ENCODE results near the gene CDYL2. TPM values are rescaled to one million over a fixed set of nuclear protein-coding genes. Genes with fewer than 3 reads are reported as not detected.

CDYL2 gene
- polyA plus RNA-seq, 4 donors = 1.9 to 3.0 (median 2.8) TPM

DNA sequence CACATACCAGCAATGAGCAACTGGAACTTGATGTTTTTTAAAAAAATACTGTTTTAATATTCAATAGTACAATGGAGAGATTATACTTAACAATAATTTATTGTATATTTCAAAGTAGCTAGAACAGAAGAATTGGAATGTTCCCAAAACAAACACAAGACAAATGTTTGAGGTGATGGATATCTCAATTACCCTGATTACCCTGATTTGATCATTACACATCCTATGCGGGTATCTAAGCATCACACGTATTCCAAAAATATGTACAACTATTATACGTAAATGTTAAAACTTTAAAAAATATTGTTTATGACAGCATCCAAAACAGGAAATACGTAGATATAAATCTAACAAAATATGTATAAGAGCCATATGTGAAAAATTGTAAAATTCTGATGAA, 166.8 kb downstream of the CDYL2 start:
- no peaks in the 10 kb centered on the region for H3K4me1 ChIP-seq (ENCODE audit: control insufficient read depth in 3 of 3, insufficient read depth in 2 of 3, low read depth in 1 of 3, low read length in 2 of 3)
- H3K36me3 ChIP-seq (ENCODE audit: control insufficient read depth in 3 of 3, insufficient read depth in 2 of 3, low read depth in 1 of 3, low read length in 3 of 3) = peaks cover 0 to 6% (median 0%) of the 10 kb centered on the region in 3 donors
- H3K9me3 ChIP-seq (ENCODE audit: control insufficient read depth in 2 of 2, insufficient read depth in 1 of 2, low read depth in 1 of 2, low read length in 1 of 2) = no peaks in the 10 kb centered on the region
- H3K4me3 ChIP-seq (ENCODE audit: low read depth in 1 of 3, low read length in 3 of 3) = no peak overlapping the region
- no peak for FAIRE-seq
- no peak overlapping the region for H3K27ac ChIP-seq (ENCODE audit: low read depth in 1 of 3, low read length in 2 of 3)
- WGBS, 3 donors = 82 to 91% (median 84%) methylated on average over 4 of the region's 4 CpGs
- DNase-seq = no peak
- no peaks in the 10 kb centered on the region for H3K27me3 ChIP-seq (ENCODE audit: control insufficient read depth in 3 of 3, insufficient read depth in 3 of 3, low read length in 3 of 3)

DNA sequence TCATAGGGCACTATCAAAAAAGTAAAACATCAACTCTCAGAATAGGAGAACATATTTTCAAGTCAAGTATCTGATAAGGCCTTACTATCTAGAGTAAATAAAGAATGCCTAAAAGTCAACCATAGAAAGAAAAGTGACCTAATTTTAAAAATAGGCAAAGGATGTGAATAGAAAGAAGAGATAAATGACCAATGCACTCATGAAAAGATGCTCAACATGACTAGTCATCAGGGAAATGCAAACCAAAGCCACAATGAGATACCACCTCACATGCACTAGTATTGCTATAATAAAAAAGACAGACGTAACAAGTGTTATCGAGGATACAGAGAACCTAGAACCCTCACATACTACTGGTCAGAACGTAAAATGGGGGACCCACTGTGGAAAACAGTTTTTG, 172.8 kb downstream of the CDYL2 start:
- FAIRE-seq (no peak), DNase-seq (no peak)
- Histone ChIP-seq H3K9me3 (ENCODE audit: control insufficient read depth in 2 of 2, insufficient read depth in 1 of 2, low read depth in 1 of 2, low read length in 1 of 2) (peaks cover 0 to 7% of the 10 kb centered on the region in 2 donors), H3K27ac (ENCODE audit: low read depth in 1 of 3, low read length in 2 of 3) (no peak overlapping the region), H3K4me1 (ENCODE audit: control insufficient read depth in 3 of 3, insufficient read depth in 2 of 3, low read depth in 1 of 3, low read length in 2 of 3) (no peaks in the 10 kb centered on the region), H3K36me3 (ENCODE audit: control insufficient read depth in 3 of 3, insufficient read depth in 2 of 3, low read depth in 1 of 3, low read length in 3 of 3) (peaks cover 0 to 17% (median 3%) of the 10 kb centered on the region in 3 donors), H3K27me3 (ENCODE audit: control insufficient read depth in 3 of 3, insufficient read depth in 3 of 3, low read length in 3 of 3) (no peaks in the 10 kb centered on the region), H3K4me3 (ENCODE audit: low read depth in 1 of 3, low read length in 3 of 3) (no peak overlapping the region)
- WGBS, 3 donors = 75 to 94% (median 91%) methylated on average over 3 of the region's 3 CpGs

DNA sequence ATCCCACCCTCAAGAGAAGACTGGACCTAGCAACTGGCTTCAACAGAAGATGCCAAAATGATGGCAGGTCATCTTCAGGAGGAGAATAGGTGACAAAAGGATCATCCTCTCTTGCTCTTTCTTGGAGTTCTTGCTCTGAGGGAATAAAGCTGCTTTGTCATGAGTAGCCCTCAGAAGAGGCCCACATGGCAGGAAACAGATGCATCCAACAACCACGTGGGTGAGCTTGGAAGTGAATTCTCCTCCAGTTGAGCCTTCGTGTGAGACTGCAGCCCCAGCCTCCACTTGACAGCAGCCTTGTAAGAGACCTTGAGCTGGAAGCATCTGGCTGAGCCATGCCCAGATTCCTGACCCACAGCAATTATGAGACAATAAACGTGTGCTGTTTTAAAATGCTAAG, 176.1 kb downstream of the CDYL2 start:
- no peak for FAIRE-seq
- no peak for DNase-seq
- Histone ChIP-seq H3K36me3 (ENCODE audit: control insufficient read depth in 3 of 3, insufficient read depth in 2 of 3, low read depth in 1 of 3, low read length in 3 of 3) (peaks cover 0 to 20% (median 3%) of the 10 kb centered on the region in 3 donors), H3K4me1 (ENCODE audit: control insufficient read depth in 3 of 3, insufficient read depth in 2 of 3, low read depth in 1 of 3, low read length in 2 of 3) (no peaks in the 10 kb centered on the region), H3K9me3 (ENCODE audit: control insufficient read depth in 2 of 2, insufficient read depth in 1 of 2, low read depth in 1 of 2, low read length in 1 of 2) (peaks cover 0 to 18% of the 10 kb centered on the region in 2 donors), H3K4me3 (ENCODE audit: low read depth in 1 of 3, low read length in 3 of 3) (no peak overlapping the region), H3K27me3 (ENCODE audit: control insufficient read depth in 3 of 3, insufficient read depth in 3 of 3, low read length in 3 of 3) (no peaks in the 10 kb centered on the region), H3K27ac (ENCODE audit: low read depth in 1 of 3, low read length in 2 of 3) (no peak overlapping the region)
- 74 to 89% (median 84%) methylated on average over 3 of the region's 3 CpGs for WGBS, 3 donors

DNA sequence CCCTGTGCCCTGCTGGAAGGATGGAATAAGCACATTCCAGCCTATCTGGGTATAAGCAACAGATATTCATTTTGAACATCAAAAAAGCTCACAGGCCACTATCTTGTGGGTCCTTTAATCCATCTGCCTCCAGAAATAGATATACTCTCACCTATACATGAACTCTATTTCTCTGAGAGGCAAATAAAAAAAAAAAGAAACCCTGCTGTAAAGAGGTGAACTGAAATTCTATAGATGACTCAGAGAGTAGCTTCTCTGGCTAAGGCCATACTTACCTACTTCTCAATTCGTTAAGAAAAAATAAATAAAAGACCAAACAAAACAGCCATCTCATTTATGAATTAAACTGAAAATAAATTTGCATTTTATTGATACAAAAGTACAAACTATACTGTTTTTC, 177.3 kb downstream of the CDYL2 start:
- FAIRE-seq = no peak
- WGBS, 3 donors = 57 to 74% (median 65%) methylated on average over 1 of the region's 1 CpG
- no peaks in the 10 kb centered on the region for H3K4me1 ChIP-seq (ENCODE audit: control insufficient read depth in 3 of 3, insufficient read depth in 2 of 3, low read depth in 1 of 3, low read length in 2 of 3)
- peaks cover 0 to 13% (median 3%) of the 10 kb centered on the region in 3 donors for H3K36me3 ChIP-seq (ENCODE audit: control insufficient read depth in 3 of 3, insufficient read depth in 2 of 3, low read depth in 1 of 3, low read length in 3 of 3)
- H3K4me3 ChIP-seq (ENCODE audit: low read depth in 1 of 3, low read length in 3 of 3) = no peak overlapping the region
- no peak overlapping the region for H3K27ac ChIP-seq (ENCODE audit: low read depth in 1 of 3, low read length in 2 of 3)
- H3K9me3 ChIP-seq (ENCODE audit: control insufficient read depth in 2 of 2, insufficient read depth in 1 of 2, low read depth in 1 of 2, low read length in 1 of 2) = peaks cover 0 to 18% of the 10 kb centered on the region in 2 donors
- no peaks in the 10 kb centered on the region for H3K27me3 ChIP-seq (ENCODE audit: control insufficient read depth in 3 of 3, insufficient read depth in 3 of 3, low read length in 3 of 3)
- no peak for DNase-seq

DNA sequence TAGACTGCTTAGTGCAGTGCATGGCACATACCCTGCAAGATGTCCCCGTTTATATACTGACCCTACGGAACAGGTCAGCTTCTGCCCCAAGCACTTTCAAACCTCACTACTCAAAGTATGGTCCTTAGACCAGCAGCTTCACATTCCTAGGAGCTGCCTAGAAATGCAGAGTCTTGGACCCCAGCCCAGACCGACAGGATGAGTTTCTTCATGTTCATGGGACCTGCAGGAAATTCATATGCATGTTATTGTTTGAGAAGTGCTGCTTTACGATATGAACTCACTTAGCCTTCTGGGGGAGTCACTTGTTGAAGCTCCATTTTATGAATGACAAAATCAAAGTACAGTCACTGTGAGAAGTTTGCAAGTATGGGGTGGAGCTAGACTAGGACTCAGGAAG, 181.0 kb downstream of the CDYL2 start:
- peaks cover 0 to 22% (median 4%) of the 10 kb centered on the region in 3 donors for H3K36me3 ChIP-seq (ENCODE audit: control insufficient read depth in 3 of 3, insufficient read depth in 2 of 3, low read depth in 1 of 3, low read length in 3 of 3)
- WGBS, 3 donors = 74 to 90% (median 89%) methylated on average over 4 of the region's 4 CpGs
- H3K4me1 ChIP-seq (ENCODE audit: control insufficient read depth in 3 of 3, insufficient read depth in 2 of 3, low read depth in 1 of 3, low read length in 2 of 3) = no peaks in the 10 kb centered on the region
- no peaks in the 10 kb centered on the region for H3K27me3 ChIP-seq (ENCODE audit: control insufficient read depth in 3 of 3, insufficient read depth in 3 of 3, low read length in 3 of 3)
- no peak overlapping the region for H3K4me3 ChIP-seq (ENCODE audit: low read depth in 1 of 3, low read length in 3 of 3)
- no peak for FAIRE-seq
- H3K27ac ChIP-seq (ENCODE audit: low read depth in 1 of 3, low read length in 2 of 3) = no peak overlapping the region
- no peak for DNase-seq
- H3K9me3 ChIP-seq (ENCODE audit: control insufficient read depth in 2 of 2, insufficient read depth in 1 of 2, low read depth in 1 of 2, low read length in 1 of 2) = peaks cover 0 to 18% of the 10 kb centered on the region in 2 donors

DNA sequence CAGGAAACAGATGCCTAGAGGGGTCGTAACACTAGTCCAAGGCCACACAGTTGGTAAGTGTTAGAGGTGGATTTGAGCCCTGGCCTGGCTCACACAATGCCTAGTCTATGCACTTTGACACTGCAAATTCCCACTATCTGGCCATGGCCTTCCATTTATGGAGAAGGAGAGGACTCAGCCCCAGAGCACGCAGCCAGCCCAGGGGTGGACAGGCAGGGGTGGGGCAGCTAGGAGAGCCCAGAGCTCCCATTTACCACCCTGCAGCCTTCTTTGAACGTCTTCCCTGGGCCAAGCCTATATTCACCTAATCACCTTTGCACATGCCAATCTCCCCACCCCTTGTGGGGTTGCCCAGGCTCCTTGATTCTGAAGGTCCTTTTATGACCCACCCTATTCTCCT, 182.4 kb downstream of the CDYL2 start:
- whole genome bisulfite sequencing, 3 donors = 72 to 88% (median 78%) methylated on average over 3 of the region's 3 CpGs
- FAIRE-seq (no peak), DNase-seq (no peak)
- peaks cover 0 to 11% of the 10 kb centered on the region in 2 donors for H3K9me3 ChIP-seq (ENCODE audit: control insufficient read depth in 2 of 2, insufficient read depth in 1 of 2, low read depth in 1 of 2, low read length in 1 of 2)
- H3K27ac ChIP-seq (ENCODE audit: low read depth in 1 of 3, low read length in 2 of 3) = no peak overlapping the region
- no peaks in the 10 kb centered on the region for H3K27me3 ChIP-seq (ENCODE audit: control insufficient read depth in 3 of 3, insufficient read depth in 3 of 3, low read length in 3 of 3)
- peaks cover 0 to 29% (median 4%) of the 10 kb centered on the region in 3 donors for H3K36me3 ChIP-seq (ENCODE audit: control insufficient read depth in 3 of 3, insufficient read depth in 2 of 3, low read depth in 1 of 3, low read length in 3 of 3)
- H3K4me1 ChIP-seq (ENCODE audit: control insufficient read depth in 3 of 3, insufficient read depth in 2 of 3, low read depth in 1 of 3, low read length in 2 of 3) = no peaks in the 10 kb centered on the region
- no peak overlapping the region for H3K4me3 ChIP-seq (ENCODE audit: low read depth in 1 of 3, low read length in 3 of 3)

DNA sequence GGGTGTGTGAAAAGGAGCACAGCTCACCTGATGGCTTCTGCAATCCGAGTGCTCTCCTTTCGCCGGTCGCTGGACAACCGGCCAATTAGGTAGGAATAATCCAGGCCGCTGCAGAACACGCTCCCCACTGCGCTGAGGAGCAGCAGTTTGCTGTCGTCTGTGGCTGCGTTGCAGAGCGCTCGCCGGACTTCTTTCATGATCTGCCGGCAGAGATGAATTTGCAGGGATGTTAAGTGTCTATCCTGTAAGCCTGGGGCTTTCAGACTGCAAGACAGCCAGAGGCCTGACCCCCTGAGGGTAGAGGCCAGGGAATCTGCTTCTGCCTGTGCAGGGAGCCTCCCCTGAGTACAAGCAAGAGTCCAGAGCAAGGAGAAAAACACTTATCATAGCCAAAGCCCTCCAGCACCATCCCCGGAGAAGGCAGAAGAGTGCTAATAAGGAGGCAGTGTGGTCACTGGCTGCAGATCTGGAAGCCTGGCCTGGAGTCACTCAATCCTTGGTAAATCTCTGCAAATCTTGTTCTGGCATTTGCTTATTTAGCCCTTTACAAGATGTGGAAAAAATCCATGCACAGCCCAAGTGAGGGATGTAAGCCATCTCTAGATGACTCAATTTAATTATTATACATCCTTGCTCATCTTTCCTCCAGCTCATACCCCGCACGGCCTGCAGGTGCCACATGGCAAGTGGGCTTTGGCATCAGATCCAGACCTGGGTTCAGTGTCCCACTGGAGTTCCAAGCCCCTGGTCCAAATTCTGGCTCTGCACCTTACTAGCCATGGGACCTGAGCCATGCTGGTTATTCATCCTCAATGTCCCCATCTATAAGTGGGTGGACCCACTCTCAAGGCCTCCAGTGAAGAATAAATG, 183.4 kb downstream of the CDYL2 start:
- DNase-seq (no peak), FAIRE-seq (no peak)
- Histone ChIP-seq H3K27me3 (ENCODE audit: control insufficient read depth in 3 of 3, insufficient read depth in 3 of 3, low read length in 3 of 3) (no peaks in the 10 kb centered on the region), H3K4me3 (ENCODE audit: low read depth in 1 of 3, low read length in 3 of 3) (no peak overlapping the region), H3K36me3 (ENCODE audit: control insufficient read depth in 3 of 3, insufficient read depth in 2 of 3, low read depth in 1 of 3, low read length in 3 of 3) (peaks cover 0 to 35% (median 4%) of the 10 kb centered on the region in 3 donors), H3K27ac (ENCODE audit: low read depth in 1 of 3, low read length in 2 of 3) (no peak overlapping the region), H3K4me1 (ENCODE audit: control insufficient read depth in 3 of 3, insufficient read depth in 2 of 3, low read depth in 1 of 3, low read length in 2 of 3) (no peaks in the 10 kb centered on the region), H3K9me3 (ENCODE audit: control insufficient read depth in 2 of 2, insufficient read depth in 1 of 2, low read depth in 1 of 2, low read length in 1 of 2) (peaks cover 0 to 11% of the 10 kb centered on the region in 2 donors)
- WGBS, 3 donors = 87 to 96% (median 95%) methylated on average over 17 of the region's 17 CpGs

DNA sequence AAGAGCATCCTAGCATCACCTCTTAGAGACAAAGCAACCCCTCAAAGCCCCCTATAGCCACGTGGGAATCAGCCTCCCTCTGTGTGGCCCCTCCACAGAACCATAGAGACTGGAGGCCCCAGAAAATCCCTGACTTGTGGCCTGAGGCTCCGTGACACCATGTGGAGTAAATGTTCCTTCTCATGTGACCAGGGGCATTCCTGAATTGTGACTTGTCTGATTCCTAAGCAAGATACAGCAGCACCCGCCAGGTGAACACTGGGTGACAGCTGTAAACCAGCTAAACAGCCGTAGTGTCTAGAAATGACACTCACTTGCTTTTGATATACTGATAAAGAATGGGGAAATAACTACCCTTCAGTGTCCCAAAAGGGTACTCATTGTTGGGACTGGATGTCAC, 184.6 kb downstream of the CDYL2 start:
- Histone ChIP-seq H3K36me3 (ENCODE audit: control insufficient read depth in 3 of 3, insufficient read depth in 2 of 3, low read depth in 1 of 3, low read length in 3 of 3) (peaks cover 0 to 37% (median 4%) of the 10 kb centered on the region in 3 donors), H3K9me3 (ENCODE audit: control insufficient read depth in 2 of 2, insufficient read depth in 1 of 2, low read depth in 1 of 2, low read length in 1 of 2) (peaks cover 0 to 6% of the 10 kb centered on the region in 2 donors), H3K4me3 (ENCODE audit: low read depth in 1 of 3, low read length in 3 of 3) (no peak overlapping the region), H3K27me3 (ENCODE audit: control insufficient read depth in 3 of 3, insufficient read depth in 3 of 3, low read length in 3 of 3) (no peaks in the 10 kb centered on the region), H3K4me1 (ENCODE audit: control insufficient read depth in 3 of 3, insufficient read depth in 2 of 3, low read depth in 1 of 3, low read length in 2 of 3) (no peaks in the 10 kb centered on the region), H3K27ac (ENCODE audit: low read depth in 1 of 3, low read length in 2 of 3) (no peak overlapping the region)
- DNase-seq (peak in 1 of 2 donors; percentile 10), FAIRE-seq (no peak)
- WGBS, 3 donors = 68 to 78% (median 76%) methylated on average over 4 of the region's 4 CpGs
